Astrocyte of the cerebellum (primary cell): ENCODE data around the gene MBLAC2.

Experiments
- DNase-seq: peaks from one replicate; pipeline ENCODE4 v3.0.0-alpha.2; 2011; ENCODE audit warnings: low read depth
- H3K4me3 ChIP-seq: 2 replicates; pipeline ENCODE4 v1.5.1; 2011; ENCODE audit warnings: mild to moderate bottlenecking, low read depth, low read length, moderate library complexity
- in situ Hi-C: cut with HindIII; loops from 2 replicates; pipeline ENCODE4 v1.10.0; 2017; ENCODE audit warnings: low sequenced_read_pairs
- TF ChIP-seq, protein P1 (sequence below): IDR thresholded peaks from 2 replicates; pipeline ENCODE4 v1.5.1; 2012; ENCODE audit warnings: low read length, low read depth, moderate library complexity, mild to moderate bottlenecking; ENCODE audit errors: missing control alignments

MBLAC2 gene

DNA sequence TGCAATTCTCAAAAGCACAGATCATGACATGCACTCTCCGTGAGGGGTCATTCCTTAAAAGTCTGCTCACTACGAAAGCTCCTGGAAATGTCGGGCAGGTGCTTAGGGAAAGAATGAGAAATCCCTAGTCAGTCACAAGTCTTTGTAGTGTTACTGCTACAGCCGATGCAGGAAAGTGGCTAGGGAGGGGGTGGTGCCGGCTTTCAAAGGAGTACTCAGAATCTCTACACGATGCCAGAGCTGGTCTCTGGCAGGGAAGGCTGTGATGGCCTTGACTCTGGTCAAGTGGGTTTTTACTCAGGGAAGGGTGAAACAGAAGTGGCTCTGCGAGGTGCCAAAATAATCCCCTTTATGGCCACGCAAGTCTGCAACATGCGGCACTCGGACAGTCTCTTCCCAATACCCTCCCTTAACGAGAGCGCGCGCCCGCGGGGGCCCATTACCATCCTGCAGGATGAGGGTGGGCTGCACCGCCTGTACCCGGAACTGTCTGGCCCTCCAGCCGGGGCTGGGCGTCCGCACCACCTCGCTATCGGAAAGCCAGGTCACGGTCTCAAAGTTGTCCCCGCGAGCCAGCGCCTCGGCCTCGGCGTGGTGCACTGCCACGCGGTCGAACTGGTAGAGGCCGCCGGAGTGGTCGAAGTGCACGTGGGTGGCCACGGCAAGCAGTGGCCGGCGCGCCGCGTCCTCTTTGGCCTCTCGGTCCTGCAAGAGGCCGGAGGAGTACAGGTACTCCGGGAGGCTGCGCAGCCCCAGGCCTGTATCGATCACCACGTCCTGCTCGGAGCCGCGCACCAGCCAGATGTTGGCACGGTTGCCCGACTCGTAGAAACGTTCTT lies 956 bp downstream of the MBLAC2 start:
- no peak for DNase-seq
- TF ChIP-seq, protein P1, sequence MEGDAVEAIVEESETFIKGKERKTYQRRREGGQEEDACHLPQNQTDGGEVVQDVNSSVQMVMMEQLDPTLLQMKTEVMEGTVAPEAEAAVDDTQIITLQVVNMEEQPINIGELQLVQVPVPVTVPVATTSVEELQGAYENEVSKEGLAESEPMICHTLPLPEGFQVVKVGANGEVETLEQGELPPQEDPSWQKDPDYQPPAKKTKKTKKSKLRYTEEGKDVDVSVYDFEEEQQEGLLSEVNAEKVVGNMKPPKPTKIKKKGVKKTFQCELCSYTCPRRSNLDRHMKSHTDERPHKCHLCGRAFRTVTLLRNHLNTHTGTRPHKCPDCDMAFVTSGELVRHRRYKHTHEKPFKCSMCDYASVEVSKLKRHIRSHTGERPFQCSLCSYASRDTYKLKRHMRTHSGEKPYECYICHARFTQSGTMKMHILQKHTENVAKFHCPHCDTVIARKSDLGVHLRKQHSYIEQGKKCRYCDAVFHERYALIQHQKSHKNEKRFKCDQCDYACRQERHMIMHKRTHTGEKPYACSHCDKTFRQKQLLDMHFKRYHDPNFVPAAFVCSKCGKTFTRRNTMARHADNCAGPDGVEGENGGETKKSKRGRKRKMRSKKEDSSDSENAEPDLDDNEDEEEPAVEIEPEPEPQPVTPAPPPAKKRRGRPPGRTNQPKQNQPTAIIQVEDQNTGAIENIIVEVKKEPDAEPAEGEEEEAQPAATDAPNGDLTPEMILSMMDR, result no peak
- H3K4me3 ChIP-seq, result peak overlapping the region; percentile 81
- in situ Hi-C loops, result no loop called here

DNA sequence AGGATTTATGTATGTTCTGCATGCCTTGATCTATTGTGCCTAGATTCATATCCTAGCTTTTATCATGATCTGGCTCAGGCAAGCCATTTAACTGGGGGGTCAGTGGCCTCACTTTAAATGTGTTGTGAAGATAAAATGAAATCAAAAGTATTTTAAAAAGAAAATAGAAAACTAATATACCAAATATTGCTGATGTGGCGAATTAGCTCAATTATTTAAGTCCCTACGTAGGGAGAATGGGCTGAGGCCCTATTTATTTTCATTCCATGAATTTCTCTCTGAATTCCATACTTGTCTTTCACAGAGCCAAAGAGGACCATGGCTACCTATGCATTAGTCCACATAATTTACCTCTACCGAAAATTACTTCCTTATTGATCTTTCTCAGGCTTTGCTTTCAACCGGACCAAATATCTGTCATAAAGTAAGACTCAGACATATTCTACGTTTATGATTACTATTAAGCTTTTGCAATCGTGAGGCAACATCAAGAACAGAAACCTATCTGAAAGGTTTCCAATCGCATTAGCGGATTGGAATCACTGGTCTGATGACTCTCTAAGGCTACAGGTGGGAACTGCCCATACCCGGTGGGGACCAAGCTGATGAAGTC lies 1.7 kb downstream of the MBLAC2 start:
- in situ Hi-C loops, result no loop called here
- no peak for DNase-seq
- TF ChIP-seq, protein P1, result no peak
- peak overlapping the region; percentile 81 for H3K4me3 ChIP-seq

DNA sequence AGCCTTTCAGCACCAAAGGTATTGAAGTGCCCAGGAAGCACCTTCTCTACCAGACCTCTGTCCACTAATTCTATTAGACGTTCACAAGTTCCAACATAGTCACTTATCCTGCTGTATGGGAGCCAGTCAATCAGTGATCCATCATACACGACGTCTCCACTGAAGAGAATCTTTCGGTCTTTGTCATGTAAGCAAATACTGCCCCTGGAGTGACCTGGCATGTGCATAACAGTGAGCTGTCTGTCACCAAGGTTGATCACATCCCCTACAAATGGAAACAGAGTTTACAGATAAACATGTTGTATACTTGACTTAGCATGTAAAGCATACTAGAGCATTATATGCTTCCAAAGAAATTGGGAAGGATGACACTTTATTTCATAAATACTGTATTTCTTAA lies 13.3 kb downstream of the MBLAC2 start:
- H3K4me3 ChIP-seq, result no peak overlapping the region
- TF ChIP-seq, protein P1, result no peak
- DNase-seq, result no peak
- in situ Hi-C loops, result no loop called here

DNA sequence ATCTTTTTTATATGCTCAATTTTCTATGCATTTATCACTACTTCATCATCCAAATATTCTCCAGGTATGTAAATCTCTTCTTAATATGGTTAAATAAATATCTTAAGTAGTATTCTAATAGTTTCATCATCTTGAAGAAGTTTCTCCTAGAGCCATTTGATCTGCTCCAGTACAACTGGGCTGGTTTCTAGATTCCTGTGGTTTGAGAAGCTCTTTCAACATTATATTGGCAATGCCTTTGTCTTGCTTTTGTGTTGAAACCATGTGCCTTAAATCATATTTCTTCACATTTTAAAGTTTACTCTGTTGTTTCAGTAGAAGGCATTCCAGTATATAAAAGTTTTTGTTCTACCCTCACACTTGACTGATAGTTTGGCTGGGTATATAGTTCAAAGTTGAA lies 27.6 kb downstream of the MBLAC2 start:
- DNase-seq, result peak; percentile 5
- H3K4me3 ChIP-seq, result no peak overlapping the region
- in situ Hi-C loops, result no loop called here
- TF ChIP-seq, protein P1, result no peak

DNA sequence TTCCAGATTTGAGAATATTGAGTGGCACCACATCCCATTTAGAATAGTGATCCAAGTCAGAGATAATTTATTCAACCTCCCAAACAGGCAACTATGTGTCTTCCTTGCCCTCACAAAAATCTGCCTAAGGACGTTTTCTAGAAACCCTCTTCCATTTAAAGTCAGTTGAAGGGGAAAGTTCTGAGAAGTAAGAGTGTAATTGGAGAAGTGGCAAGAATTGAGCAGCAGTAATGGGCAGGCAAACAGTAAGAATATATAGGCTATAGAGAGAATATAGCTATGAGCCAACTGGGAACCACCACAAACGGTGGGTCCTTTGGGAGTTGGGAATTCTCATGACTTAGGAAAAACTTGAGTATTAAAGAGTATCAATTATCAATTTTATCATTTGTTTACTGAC lies 33.9 kb downstream of the MBLAC2 start:
- TF ChIP-seq, protein P1, result no peak
- in situ Hi-C loops, result no loop called here

DNA sequence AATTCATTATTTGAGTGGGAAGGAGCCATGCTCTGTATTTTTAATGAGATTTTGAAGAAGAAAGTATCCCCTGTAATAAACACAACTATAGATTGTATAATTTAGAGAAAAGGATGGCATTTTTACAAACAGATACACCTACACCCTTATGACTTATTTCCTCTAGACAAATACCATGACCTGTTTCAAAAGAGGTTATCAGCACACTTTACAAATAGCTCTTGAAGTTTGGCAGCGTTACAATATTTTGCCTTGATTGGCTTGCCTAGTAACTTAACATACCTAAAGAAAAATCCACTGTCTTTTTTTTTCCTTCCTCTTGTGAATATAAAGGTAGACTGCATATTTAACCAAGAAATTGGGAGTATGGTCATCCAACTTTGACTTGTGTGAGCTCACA lies 36.5 kb downstream of the MBLAC2 start:
- TF ChIP-seq, protein P1, result no peak
- no peak overlapping the region for H3K4me3 ChIP-seq
- in situ Hi-C loops, result no loop called here
- DNase-seq, result no peak

More for the DNA sequence above, 33.9 kb downstream of the MBLAC2 start:
- no peak for DNase-seq
- no peak overlapping the region for H3K4me3 ChIP-seq
